ENCODE measurements around the gene CATSPERD.

- TF ChIP-seq CTCF (IDR thresholded peaks at IDR 0.05) (no peak), EP300 (IDR thresholded peaks at IDR 0.05) (no peak), POLR2A (IDR thresholded peaks at IDR 0.05) (no peak)
These were observed 7.2 kb upstream of the CATSPERD start for GRCh38 chr19:5713228-5713627.

Measured in ovary (tissue), 3 donors.